Subcutaneous adipose tissue (tissue), 4 donors: ENCODE data around the gene DDAH1. TPM values are rescaled to one million over a fixed set of nuclear protein-coding genes. Genes with fewer than 3 reads are reported as not detected.

Source experiments
- CTCF ChIP-seq: fragments of 450-650 bp; IDR thresholded peaks from one replicate; pipeline ENCODE4 v1.5.1; 2016; ENCODE audit warnings: low read depth, mild to moderate bottlenecking, control low read depth, antibody characterized with exemption, moderate library complexity
- total RNA-seq, 4 donors: library from RNA; depleted of rRNA; stranded (reverse); fragments of >200 nt; gene quantifications; one replicate each; pipeline ENCODE4 v1.1.0, GENCODE V29; 2016

Gene DDAH1
- total RNA-seq, 4 donors from 2014 or later = 13.9 to 27.6 (median 14.3) TPM

GRCh38 chr1:85319931-85320330, 145.0 kb downstream of the DDAH1 start:
- no peak for TF ChIP-seq CTCF

GRCh38 chr1:85319491-85319890, 145.5 kb downstream of the DDAH1 start:
- TF ChIP-seq CTCF = no peak

GRCh38 chr1:85318217-85318616, 146.7 kb downstream of the DDAH1 start:
- TF ChIP-seq CTCF = no peak

- no peak for TF ChIP-seq CTCF
Measured at GRCh38 chr1:85317560-85317959, 147.4 kb downstream of the DDAH1 start.

- TF ChIP-seq CTCF = no peak
Measured at GRCh38 chr1:85316321-85316720, 148.6 kb downstream of the DDAH1 start.

- TF ChIP-seq CTCF = no peak
Measured at GRCh38 chr1:85315789-85316188, 149.2 kb downstream of the DDAH1 start.

GRCh38 chr1:85314726-85315125, 150.2 kb downstream of the DDAH1 start:
- TF ChIP-seq CTCF = no peak
